GM18519 (cell line): ENCODE results near the gene FRMPD3.

Experiments
- ATAC-seq: cut with Tn5 transposase; IDR thresholded peaks from one replicate; pipeline ENCODE4 v1.9.1; 2021; ENCODE audit warnings: mild to moderate bottlenecking, moderate library complexity; ENCODE audit not compliant: unreplicated experiment, low FRiP score

Gene FRMPD3

GRCh38 chrX:107477406-107477805, 28.0 kb downstream of the FRMPD3 start:
- ATAC-seq, result no peak

GRCh38 chrX:107480272-107480671, 30.8 kb downstream of the FRMPD3 start:
- ATAC-seq, result no peak

GRCh38 chrX:107482046-107482445, 32.6 kb downstream of the FRMPD3 start:
- no peak for ATAC-seq

- no peak for ATAC-seq
Measured at GRCh38 chrX:107484002-107484726, 34.7 kb downstream of the FRMPD3 start.

- no peak for ATAC-seq
Measured at GRCh38 chrX:107485013-107485412, 35.6 kb downstream of the FRMPD3 start.

- ATAC-seq, result no peak
Measured at GRCh38 chrX:107493141-107493540, 43.7 kb downstream of the FRMPD3 start.

GRCh38 chrX:107496786-107497185, 47.3 kb downstream of the FRMPD3 start:
- ATAC-seq, result no peak
